ENCODE measurements around the gene PCK1. TPM values are rescaled to one million over a fixed set of nuclear protein-coding genes. Genes with fewer than 3 reads are reported as not detected.

The PCK1 gene
- total and polyA plus RNA-seq, 2 of the 13 experiments (the other 11 are each of a cell fraction or from before 2014, with no cell fraction given), result 6.5 to 12.6 TPM

DNA sequence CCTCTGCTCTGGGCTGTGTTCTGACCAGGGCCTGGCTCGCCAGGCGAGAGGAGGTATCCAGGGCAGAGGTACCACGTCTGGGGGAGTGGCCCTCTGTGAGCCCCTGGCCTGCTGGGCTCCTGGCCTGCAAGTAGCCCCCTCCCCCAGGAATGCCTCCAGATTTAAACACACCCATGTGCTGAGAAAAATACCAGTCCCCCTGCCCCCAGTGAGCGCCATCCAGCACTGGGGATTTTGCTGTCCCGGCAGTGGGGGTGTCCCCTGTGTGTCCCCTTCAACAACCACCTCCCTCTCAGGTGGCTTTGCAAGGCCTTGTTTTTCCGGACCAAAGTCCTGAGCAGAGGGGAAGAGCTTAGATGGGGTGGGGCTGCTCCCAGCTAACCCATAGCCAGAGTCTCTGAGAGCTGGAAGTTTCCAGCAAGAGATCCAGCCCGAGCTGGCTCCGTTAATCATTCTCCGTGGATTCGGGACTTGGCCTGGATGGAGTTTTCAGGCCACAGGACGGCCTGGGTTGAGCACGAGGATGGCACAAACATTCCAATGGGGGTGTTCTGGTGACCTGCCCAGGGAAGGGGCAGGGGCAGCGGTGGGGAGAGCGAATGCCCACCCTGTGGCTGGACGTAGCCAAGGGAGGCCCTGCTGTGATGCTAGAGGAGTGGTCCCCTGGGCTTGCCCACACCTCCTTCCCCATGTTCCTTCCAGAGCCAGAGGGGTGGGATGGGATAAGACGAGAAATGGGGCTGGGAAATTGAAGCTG is 29.0 kb downstream of the PCK1 start (continued):
- TF ChIP-seq NFRKB (IDR thresholded peaks at IDR 0.05) (no peak), KAT2B (IDR thresholded peaks at IDR 0.05; ENCODE audit: borderline replicate concordance, low read depth, low read length) (no peak), PITX1 (CRISPR knock-in tag; IDR thresholded peaks at IDR 0.05) (peak; percentile 95), STAG1 (CRISPR knock-in tag; IDR thresholded peaks at IDR 0.05) (no peak; the same call in 1 of the 2 replicates), KDM5A (IDR thresholded peaks at IDR 0.05; ENCODE audit: borderline replicate concordance, low read length) (no peak), ZSCAN29 (CRISPR knock-in tag; conservative IDR thresholded peaks at IDR 0.05) (no peak), IRF2 (CRISPR knock-in tag; IDR thresholded peaks at IDR 0.05) (peak; percentile 73; the same call in 1 of the 2 replicates), KMT2A (CRISPR knock-in tag; IDR thresholded peaks at IDR 0.05) (peak; percentile 0; the same call in 1 of the 2 replicates), PCBP1 (IDR thresholded peaks at IDR 0.05; ENCODE audit: borderline replicate concordance, low read depth, low read length) (0 out of 2 replicates have a peak, but pooled peaks have one; percentile 18)
- TF ChIP-seq, protein P1, sequence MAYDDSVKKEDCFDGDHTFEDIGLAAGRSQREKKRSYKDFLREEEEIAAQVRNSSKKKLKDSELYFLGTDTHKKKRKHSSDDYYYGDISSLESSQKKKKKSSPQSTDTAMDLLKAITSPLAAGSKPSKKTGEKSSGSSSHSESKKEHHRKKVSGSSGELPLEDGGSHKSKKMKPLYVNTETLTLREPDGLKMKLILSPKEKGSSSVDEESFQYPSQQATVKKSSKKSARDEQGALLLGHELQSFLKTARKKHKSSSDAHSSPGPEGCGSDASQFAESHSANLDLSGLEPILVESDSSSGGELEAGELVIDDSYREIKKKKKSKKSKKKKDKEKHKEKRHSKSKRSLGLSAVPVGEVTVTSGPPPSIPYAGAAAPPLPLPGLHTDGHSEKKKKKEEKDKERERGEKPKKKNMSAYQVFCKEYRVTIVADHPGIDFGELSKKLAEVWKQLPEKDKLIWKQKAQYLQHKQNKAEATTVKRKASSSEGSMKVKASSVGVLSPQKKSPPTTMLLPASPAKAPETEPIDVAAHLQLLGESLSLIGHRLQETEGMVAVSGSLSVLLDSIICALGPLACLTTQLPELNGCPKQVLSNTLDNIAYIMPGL (CRISPR knock-in tag; IDR thresholded peaks at IDR 0.05; ENCODE audit: borderline replicate concordance in 1 of 2, low read depth in 1 of 2), result peak in 1 of 2 experiments; percentile 49; a peak in 1 of 4 replicates
- TF ChIP-seq, protein P2, sequence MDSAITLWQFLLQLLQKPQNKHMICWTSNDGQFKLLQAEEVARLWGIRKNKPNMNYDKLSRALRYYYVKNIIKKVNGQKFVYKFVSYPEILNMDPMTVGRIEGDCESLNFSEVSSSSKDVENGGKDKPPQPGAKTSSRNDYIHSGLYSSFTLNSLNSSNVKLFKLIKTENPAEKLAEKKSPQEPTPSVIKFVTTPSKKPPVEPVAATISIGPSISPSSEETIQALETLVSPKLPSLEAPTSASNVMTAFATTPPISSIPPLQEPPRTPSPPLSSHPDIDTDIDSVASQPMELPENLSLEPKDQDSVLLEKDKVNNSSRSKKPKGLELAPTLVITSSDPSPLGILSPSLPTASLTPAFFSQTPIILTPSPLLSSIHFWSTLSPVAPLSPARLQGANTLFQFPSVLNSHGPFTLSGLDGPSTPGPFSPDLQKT (CRISPR knock-in tag; IDR thresholded peaks at IDR 0.05; ENCODE audit: borderline replicate concordance), result no peak
- TF ChIP-seq, protein P3, sequence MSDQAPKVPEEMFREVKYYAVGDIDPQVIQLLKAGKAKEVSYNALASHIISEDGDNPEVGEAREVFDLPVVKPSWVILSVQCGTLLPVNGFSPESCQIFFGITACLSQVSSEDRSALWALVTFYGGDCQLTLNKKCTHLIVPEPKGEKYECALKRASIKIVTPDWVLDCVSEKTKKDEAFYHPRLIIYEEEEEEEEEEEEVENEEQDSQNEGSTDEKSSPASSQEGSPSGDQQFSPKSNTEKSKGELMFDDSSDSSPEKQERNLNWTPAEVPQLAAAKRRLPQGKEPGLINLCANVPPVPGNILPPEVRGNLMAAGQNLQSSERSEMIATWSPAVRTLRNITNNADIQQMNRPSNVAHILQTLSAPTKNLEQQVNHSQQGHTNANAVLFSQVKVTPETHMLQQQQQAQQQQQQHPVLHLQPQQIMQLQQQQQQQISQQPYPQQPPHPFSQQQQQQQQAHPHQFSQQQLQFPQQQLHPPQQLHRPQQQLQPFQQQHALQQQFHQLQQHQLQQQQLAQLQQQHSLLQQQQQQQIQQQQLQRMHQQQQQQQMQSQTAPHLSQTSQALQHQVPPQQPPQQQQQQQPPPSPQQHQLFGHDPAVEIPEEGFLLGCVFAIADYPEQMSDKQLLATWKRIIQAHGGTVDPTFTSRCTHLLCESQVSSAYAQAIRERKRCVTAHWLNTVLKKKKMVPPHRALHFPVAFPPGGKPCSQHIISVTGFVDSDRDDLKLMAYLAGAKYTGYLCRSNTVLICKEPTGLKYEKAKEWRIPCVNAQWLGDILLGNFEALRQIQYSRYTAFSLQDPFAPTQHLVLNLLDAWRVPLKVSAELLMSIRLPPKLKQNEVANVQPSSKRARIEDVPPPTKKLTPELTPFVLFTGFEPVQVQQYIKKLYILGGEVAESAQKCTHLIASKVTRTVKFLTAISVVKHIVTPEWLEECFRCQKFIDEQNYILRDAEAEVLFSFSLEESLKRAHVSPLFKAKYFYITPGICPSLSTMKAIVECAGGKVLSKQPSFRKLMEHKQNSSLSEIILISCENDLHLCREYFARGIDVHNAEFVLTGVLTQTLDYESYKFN (CRISPR knock-in tag; conservative IDR thresholded peaks at IDR 0.05), result peak; percentile 91
- TF ChIP-seq, protein P4, sequence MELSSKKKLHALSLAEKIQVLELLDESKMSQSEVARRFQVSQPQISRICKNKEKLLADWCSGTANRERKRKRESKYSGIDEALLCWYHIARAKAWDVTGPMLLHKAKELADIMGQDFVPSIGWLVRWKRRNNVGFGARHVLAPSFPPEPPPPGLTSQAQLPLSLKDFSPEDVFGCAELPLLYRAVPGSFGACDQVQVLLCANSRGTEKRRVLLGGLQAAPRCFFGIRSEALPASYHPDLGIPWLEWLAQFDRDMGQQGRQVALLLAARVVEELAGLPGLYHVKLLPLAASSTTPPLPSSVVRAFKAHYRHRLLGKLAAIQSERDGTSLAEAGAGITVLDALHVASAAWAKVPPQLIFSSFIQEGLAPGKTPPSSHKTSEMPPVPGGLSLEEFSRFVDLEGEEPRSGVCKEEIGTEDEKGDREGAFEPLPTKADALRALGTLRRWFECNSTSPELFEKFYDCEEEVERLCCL (CRISPR knock-in tag; IDR thresholded peaks at IDR 0.05; ENCODE audit: borderline replicate concordance), result no peak
- TF ChIP-seq, protein P5, sequence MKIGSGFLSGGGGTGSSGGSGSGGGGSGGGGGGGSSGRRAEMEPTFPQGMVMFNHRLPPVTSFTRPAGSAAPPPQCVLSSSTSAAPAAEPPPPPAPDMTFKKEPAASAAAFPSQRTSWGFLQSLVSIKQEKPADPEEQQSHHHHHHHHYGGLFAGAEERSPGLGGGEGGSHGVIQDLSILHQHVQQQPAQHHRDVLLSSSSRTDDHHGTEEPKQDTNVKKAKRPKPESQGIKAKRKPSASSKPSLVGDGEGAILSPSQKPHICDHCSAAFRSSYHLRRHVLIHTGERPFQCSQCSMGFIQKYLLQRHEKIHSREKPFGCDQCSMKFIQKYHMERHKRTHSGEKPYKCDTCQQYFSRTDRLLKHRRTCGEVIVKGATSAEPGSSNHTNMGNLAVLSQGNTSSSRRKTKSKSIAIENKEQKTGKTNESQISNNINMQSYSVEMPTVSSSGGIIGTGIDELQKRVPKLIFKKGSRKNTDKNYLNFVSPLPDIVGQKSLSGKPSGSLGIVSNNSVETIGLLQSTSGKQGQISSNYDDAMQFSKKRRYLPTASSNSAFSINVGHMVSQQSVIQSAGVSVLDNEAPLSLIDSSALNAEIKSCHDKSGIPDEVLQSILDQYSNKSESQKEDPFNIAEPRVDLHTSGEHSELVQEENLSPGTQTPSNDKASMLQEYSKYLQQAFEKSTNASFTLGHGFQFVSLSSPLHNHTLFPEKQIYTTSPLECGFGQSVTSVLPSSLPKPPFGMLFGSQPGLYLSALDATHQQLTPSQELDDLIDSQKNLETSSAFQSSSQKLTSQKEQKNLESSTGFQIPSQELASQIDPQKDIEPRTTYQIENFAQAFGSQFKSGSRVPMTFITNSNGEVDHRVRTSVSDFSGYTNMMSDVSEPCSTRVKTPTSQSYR (CRISPR knock-in tag; IDR thresholded peaks at IDR 0.05; ENCODE audit: borderline replicate concordance), result peak; percentile 80; the same call in 1 of the 2 replicates
- TF ChIP-seq, protein P6, sequence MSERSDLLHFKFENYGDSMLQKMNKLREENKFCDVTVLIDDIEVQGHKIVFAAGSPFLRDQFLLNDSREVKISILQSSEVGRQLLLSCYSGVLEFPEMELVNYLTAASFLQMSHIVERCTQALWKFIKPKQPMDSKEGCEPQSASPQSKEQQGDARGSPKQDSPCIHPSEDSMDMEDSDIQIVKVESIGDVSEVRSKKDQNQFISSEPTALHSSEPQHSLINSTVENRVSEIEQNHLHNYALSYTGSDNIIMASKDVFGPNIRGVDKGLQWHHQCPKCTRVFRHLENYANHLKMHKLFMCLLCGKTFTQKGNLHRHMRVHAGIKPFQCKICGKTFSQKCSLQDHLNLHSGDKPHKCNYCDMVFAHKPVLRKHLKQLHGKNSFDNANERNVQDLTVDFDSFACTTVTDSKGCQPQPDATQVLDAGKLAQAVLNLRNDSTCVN (CRISPR knock-in tag; IDR thresholded peaks at IDR 0.05; ENCODE audit: borderline replicate concordance), result no peak; the same call in 1 of the 2 replicates
